VCaP (cell line): ENCODE results near the gene MYLIP.
A peak's percentile ranks its signal among the peaks of the same experiment; 100 is the strongest.

ENCODE experiments used
- H3K27ac ChIP-seq: fragments of 450-650 bp; 2 replicates; pipeline ENCODE4 v1.5.1; 2017
- TF ChIP-seq, protein P1 (sequence below): fragments of 450-650 bp; conservative IDR thresholded peaks from 2 replicates; pipeline ENCODE4 v1.5.1; 2017; ENCODE audit warnings: mild to moderate bottlenecking, moderate library complexity

The MYLIP gene

DNA sequence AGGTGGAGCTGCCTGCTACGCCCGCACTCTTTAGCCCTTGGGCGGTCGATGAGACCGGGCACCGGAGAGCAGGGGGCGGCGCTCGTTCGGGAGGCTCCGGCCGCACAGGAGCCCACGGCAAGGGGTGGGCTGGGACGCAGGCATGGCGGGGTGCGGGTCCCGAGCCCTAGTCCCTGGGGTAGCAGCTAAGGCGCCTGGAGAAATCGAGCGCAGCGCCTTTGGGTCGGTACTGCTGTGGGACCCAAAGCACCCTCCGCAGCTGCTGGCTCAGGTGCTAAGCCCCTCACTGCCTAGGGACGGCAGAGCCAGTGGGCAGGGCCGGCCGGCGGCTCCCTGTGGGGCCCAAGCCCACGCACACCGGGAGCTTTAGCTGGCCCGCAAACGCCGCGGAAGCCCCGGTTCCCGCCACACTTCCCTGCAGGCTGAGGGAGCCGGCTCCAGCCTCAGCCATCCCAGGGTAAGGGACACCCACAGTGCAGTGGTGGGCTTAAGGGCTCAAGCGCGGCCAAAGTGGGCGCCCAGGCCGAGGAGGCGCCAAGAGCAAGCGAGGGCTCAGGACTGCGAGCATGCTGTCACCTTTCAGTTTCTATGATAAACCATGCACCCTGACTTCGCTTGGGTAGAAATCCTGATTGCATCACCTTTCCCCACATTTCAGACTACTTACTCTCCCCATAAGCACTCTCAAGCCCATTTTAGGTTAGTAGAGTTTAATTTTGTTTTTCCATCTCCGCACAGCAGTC lies 52.0 kb downstream of the MYLIP start:
- TF ChIP-seq, protein P1, sequence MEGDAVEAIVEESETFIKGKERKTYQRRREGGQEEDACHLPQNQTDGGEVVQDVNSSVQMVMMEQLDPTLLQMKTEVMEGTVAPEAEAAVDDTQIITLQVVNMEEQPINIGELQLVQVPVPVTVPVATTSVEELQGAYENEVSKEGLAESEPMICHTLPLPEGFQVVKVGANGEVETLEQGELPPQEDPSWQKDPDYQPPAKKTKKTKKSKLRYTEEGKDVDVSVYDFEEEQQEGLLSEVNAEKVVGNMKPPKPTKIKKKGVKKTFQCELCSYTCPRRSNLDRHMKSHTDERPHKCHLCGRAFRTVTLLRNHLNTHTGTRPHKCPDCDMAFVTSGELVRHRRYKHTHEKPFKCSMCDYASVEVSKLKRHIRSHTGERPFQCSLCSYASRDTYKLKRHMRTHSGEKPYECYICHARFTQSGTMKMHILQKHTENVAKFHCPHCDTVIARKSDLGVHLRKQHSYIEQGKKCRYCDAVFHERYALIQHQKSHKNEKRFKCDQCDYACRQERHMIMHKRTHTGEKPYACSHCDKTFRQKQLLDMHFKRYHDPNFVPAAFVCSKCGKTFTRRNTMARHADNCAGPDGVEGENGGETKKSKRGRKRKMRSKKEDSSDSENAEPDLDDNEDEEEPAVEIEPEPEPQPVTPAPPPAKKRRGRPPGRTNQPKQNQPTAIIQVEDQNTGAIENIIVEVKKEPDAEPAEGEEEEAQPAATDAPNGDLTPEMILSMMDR: no peak
- H3K27ac ChIP-seq: no peak overlapping the region

GRCh38 chr6:16181439-16182297 lies 52.8 kb downstream of the MYLIP start:
- no peak overlapping the region for H3K27ac ChIP-seq

GRCh38 chr6:16183187-16183664 lies 54.3 kb downstream of the MYLIP start:
- H3K27ac ChIP-seq: no peak overlapping the region
- TF ChIP-seq, protein P1: peak; percentile 48

More at GRCh38 chr6:16181439-16182297, 52.8 kb downstream of the MYLIP start:
- TF ChIP-seq, protein P1: no peak

GRCh38 chr6:16184129-16184528 lies 55.2 kb downstream of the MYLIP start:
- TF ChIP-seq, protein P1: no peak; the same call in 1 of the 2 replicates
- no peak overlapping the region for H3K27ac ChIP-seq

- no peak overlapping the region for H3K27ac ChIP-seq
- TF ChIP-seq, protein P1: no peak
These were observed 55.7 kb downstream of the MYLIP start for GRCh38 chr6:16184551-16184950.

- TF ChIP-seq, protein P1: no peak
These were observed 58.3 kb downstream of the MYLIP start for GRCh38 chr6:16187176-16187575.

DNA sequence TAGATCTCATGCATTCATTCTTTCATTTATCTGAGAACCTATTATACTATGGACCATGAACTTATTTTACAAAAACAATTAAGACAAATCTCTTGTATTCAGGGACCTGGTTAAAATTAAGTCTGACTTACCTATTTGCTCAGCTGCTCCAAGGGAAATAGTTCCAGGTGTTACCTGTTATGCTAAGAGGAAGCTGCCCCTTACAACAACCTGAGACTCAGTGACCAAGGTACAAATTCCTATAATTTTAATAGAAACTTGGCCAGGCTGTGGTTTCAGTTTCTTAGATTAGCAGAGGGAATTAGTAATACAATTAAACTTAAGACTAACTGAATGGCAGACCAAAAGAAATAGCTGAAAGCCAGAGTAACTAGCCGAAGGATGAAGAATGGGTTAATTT lies 61.3 kb downstream of the MYLIP start:
- H3K27ac ChIP-seq: no peak overlapping the region
- TF ChIP-seq, protein P1: no peak

More at GRCh38 chr6:16187176-16187575, 58.3 kb downstream of the MYLIP start:
- no peak overlapping the region for H3K27ac ChIP-seq
